ENCODE results near the gene TIFAB.

DNA sequence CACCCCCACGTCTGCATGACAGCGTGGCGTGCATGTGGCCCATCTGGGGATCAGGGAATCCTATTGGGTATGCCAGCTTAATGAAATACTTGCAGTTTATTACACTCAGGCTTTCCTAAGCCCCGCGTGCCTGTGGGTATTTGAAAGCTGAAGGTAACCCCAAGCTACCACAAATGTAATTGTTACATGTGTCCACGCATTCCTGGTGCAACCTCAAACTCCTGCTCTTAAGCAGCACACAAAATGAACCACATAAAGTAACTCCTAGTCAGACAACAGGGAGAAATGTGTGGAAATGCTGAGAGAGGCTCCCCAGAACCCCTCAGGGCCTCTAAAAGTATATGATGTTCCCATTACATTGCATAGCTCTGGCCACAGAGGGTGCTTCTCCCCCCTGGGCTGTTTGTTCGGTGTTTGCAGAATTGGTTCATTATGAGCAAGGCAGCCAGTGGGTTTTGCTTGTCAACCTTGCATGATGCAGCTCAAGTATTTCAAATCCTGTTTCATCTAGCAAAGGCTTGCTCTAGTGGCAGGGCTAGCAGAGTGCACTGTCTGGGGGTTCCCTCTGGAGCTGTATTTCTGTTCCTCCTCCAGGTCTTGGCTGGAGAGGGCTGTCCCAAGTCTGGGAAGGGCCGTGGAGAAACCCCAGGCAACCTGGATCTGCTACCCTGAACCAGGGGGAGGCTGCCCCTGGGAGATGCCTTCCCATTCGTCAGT lies 3.2 kb downstream of the TIFAB start:
- TF ChIP-seq CREB1 (CRISPR knock-in tag; IDR thresholded peaks at IDR 0.05; ENCODE audit: low read depth): no peak
- TF ChIP-seq, protein P1, sequence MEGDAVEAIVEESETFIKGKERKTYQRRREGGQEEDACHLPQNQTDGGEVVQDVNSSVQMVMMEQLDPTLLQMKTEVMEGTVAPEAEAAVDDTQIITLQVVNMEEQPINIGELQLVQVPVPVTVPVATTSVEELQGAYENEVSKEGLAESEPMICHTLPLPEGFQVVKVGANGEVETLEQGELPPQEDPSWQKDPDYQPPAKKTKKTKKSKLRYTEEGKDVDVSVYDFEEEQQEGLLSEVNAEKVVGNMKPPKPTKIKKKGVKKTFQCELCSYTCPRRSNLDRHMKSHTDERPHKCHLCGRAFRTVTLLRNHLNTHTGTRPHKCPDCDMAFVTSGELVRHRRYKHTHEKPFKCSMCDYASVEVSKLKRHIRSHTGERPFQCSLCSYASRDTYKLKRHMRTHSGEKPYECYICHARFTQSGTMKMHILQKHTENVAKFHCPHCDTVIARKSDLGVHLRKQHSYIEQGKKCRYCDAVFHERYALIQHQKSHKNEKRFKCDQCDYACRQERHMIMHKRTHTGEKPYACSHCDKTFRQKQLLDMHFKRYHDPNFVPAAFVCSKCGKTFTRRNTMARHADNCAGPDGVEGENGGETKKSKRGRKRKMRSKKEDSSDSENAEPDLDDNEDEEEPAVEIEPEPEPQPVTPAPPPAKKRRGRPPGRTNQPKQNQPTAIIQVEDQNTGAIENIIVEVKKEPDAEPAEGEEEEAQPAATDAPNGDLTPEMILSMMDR (conservative IDR thresholded peaks at IDR 0.05; ENCODE audit: low read depth in 2 of 2): no peak
- TF ChIP-seq POLR2AphosphoS5 (IDR thresholded peaks at IDR 0.05; ENCODE audit: low read depth): no peak
- no peak for TF ChIP-seq JUNB (IDR thresholded peaks at IDR 0.05; ENCODE audit: unreplicated experiment)
- TF ChIP-seq, protein P2, sequence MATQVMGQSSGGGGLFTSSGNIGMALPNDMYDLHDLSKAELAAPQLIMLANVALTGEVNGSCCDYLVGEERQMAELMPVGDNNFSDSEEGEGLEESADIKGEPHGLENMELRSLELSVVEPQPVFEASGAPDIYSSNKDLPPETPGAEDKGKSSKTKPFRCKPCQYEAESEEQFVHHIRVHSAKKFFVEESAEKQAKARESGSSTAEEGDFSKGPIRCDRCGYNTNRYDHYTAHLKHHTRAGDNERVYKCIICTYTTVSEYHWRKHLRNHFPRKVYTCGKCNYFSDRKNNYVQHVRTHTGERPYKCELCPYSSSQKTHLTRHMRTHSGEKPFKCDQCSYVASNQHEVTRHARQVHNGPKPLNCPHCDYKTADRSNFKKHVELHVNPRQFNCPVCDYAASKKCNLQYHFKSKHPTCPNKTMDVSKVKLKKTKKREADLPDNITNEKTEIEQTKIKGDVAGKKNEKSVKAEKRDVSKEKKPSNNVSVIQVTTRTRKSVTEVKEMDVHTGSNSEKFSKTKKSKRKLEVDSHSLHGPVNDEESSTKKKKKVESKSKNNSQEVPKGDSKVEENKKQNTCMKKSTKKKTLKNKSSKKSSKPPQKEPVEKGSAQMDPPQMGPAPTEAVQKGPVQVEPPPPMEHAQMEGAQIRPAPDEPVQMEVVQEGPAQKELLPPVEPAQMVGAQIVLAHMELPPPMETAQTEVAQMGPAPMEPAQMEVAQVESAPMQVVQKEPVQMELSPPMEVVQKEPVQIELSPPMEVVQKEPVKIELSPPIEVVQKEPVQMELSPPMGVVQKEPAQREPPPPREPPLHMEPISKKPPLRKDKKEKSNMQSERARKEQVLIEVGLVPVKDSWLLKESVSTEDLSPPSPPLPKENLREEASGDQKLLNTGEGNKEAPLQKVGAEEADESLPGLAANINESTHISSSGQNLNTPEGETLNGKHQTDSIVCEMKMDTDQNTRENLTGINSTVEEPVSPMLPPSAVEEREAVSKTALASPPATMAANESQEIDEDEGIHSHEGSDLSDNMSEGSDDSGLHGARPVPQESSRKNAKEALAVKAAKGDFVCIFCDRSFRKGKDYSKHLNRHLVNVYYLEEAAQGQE (IDR thresholded peaks at IDR 0.05; ENCODE audit: unreplicated experiment): no peak
- TF ChIP-seq EZH2phosphoT487 (IDR thresholded peaks at IDR 0.05; ENCODE audit: unreplicated experiment): no peak

Measured in GM23338 (cell line).